HepG2 (cell line): ENCODE measurements around the gene MUCL3. TPM values are rescaled to one million over a fixed set of nuclear protein-coding genes. Genes with fewer than 3 reads are reported as not detected.

Source experiments
- ATAC-seq: fragments of 200-7000 bp; cut with Tn5 transposase; 3 replicates; pipeline ENCODE4 v1.9.1; 2020; ENCODE audit warnings: mild to moderate bottlenecking, moderate library complexity
- BruUV-seq: library from RNA; stranded (reverse); fragments of 400-500 nt; replicated peaks from 2 replicates; lab custom pipeline; 2021; lab: Mats Ljungman, UMichigan
- CTCF ChIA-PET: fragments of 300-600 bp; formaldehyde crosslinking; extraction: SDS; loops from one replicate; lab custom pipeline; 2021; ENCODE audit warnings: low total read pairs, inconsistent platforms, low intra/inter-chr PET ratio; lab: Yijun Ruan, JAX
- POLR2A ChIA-PET: fragments of 350-600 bp; sonication (Branson Sonifier 250); formaldehyde crosslinking; loops from one replicate; lab custom pipeline; 2020; ENCODE audit warnings: antibody characterized with exemption, inconsistent platforms; lab: Yijun Ruan, JAX
- DNase-seq: peaks from one replicate; pipeline ENCODE4 v3.0.0-alpha.2; 2015; ENCODE audit warnings: low spot score
- FAIRE-seq: peaks from 3 replicates; lab custom pipeline; 2011; peaks lifted over from hg19 to GRCh38; lab: Jason Lieb, UNC
- H2AFZ ChIP-seq: one replicate; pipeline ENCODE4 v1.6.1; 2011; ENCODE audit warnings: low read length, inconsistent platforms
- H3K27ac ChIP-seq: fragments of 300-600 bp; 3 replicates; pipeline ENCODE4 v1.8.0; 2011; ENCODE audit warnings: mixed run types, mild to moderate bottlenecking, mixed read lengths, low read length, inconsistent platforms; ENCODE audit not compliant: insufficient read depth; ENCODE audit errors: extremely low read length
- H3K27me3 ChIP-seq, 2 experiments: fragments of 200-600 bp in 1 of 2; 2 replicates in 1 of 2; 3 replicates in 1 of 2; pipeline versions ENCODE4 v1.6.0 to v1.8.0; 2011; ENCODE audit warnings: low read length in 2 of 2, mild to moderate bottlenecking in 2 of 2, moderate library complexity in 2 of 2, inconsistent platforms in 1 of 2; ENCODE audit not compliant: insufficient read depth in 2 of 2, control insufficient read depth in 1 of 2
- H3K36me3 ChIP-seq, 2 experiments: fragments of 200-600 bp in 1 of 2; replicated peaks in 1 of 2; 2 replicates in 1 of 2; 3 replicates in 1 of 2; pipeline versions ENCODE4 v1.5.1 to v1.8.0; 2011; ENCODE audit warnings: low read length in 2 of 2, inconsistent platforms in 1 of 2; ENCODE audit not compliant: insufficient read depth in 2 of 2, control insufficient read depth in 1 of 2
- H3K4me1 ChIP-seq: 2 replicates; pipeline ENCODE4 v1.5.1; 2012; ENCODE audit warnings: low read length, inconsistent platforms; ENCODE audit not compliant: insufficient read depth
- H3K4me2 ChIP-seq: 2 replicates; pipeline ENCODE4 v1.6.0; 2011; ENCODE audit warnings: low read depth, low read length, inconsistent platforms
- H3K4me3 ChIP-seq, 3 experiments: fragments of 200-600 bp in 1 of 3; sonication (generic), shearing (Covaris generic) in 1 of 3; replicated peaks in 1 of 3; 2 replicates each; pipeline ENCODE4 v1.5.1; 2011 to 2016; ENCODE audit warnings: low read length in 3 of 3, inconsistent platforms in 2 of 3, low read depth in 2 of 3, mild to moderate bottlenecking in 2 of 3, control low read depth in 1 of 3, mixed read lengths in 1 of 3; ENCODE audit not compliant: insufficient read depth in 1 of 3
- H3K79me2 ChIP-seq: one replicate; pipeline ENCODE4 v1.6.1; 2011; ENCODE audit warnings: low read length, inconsistent platforms; ENCODE audit not compliant: insufficient read depth
- H3K9ac ChIP-seq: 2 replicates; pipeline ENCODE4 v1.6.0; 2011; ENCODE audit warnings: mild to moderate bottlenecking, low read depth, low read length, inconsistent platforms; ENCODE audit not compliant: insufficient read depth
- H3K9me3 ChIP-seq: 2 replicates; pipeline ENCODE4 v1.5.1; 2012; ENCODE audit warnings: mild to moderate bottlenecking, low read length
- H4K20me1 ChIP-seq: 2 replicates; pipeline ENCODE4 v1.6.0; 2011; ENCODE audit warnings: inconsistent platforms, mild to moderate bottlenecking, low read length, moderate library complexity; ENCODE audit not compliant: insufficient read depth
- MAFK ChIP-seq, 2 experiments: IDR thresholded peaks in 1 of 2; conservative IDR thresholded peaks in 1 of 2; 2 replicates each; pipeline ENCODE4 v1.6.1; 2011; ENCODE audit warnings: improper control_type of control experiment in 2 of 2, low read length in 2 of 2
- RCOR2 ChIP-seq: IDR thresholded peaks from 2 replicates; pipeline ENCODE4 v1.6.1; 2016; ENCODE audit warnings: missing biosample characterization, missing genetic modification reagents
- SKIL ChIP-seq: sonication (generic); formaldehyde crosslinking; IDR thresholded peaks from 2 replicates; pipeline ENCODE4 v1.8.0; 2022; ENCODE audit warnings: missing genetic modification reagents, mild to moderate bottlenecking, moderate library complexity, borderline replicate concordance
- SNRNP70 ChIP-seq: fragments of 200-400 bp; formaldehyde crosslinking; IDR thresholded peaks from 2 replicates; pipeline ENCODE4 v1.6.1; 2017; ENCODE audit warnings: mild to moderate bottlenecking, low read depth, low read length, moderate library complexity
- ZNF318 ChIP-seq: sonication (generic); formaldehyde crosslinking; IDR thresholded peaks from 2 replicates; pipeline ENCODE4 v1.4.0; 2020; ENCODE audit warnings: mild to moderate bottlenecking, missing genetic modification reagents
- ZNF816 ChIP-seq: sonication (generic); formaldehyde crosslinking; IDR thresholded peaks from 2 replicates; pipeline ENCODE4 v1.8.0; 2022; ENCODE audit warnings: missing genetic modification reagents, mild to moderate bottlenecking, borderline replicate concordance
- ZNF879 ChIP-seq: sonication (generic); formaldehyde crosslinking; IDR thresholded peaks from 2 replicates; pipeline ENCODE4 v1.8.1; 2023; ENCODE audit warnings: missing genetic modification reagents
- WGBS: methylation state at CpG from one replicate; pipeline ENCODE4 v1.1.6; 2017; ENCODE audit warnings: low lambda C conversion rate; 5-methylcytosine and 5-hydroxymethylcytosine counted together
- in situ Hi-C: cut with HindIII; loops from 2 replicates; pipeline ENCODE4 v1.10.0; 2017; ENCODE audit warnings: low pct_unique_long_range_greater_than_20kb; ENCODE audit not compliant: extremely low pct_ligation_motif_present
- intact Hi-C: fragments of 100-400 bp; cut with micrococcal nuclease; formaldehyde crosslinking; loops from one replicate; pipeline ENCODE4 v1.10.0; 2022; ENCODE audit not compliant: unreplicated experiment
- polyA plus RNA-seq, 8 experiments: library from polyadenylated mRNA; depleted of rRNA in 3 of 8; stranded (reverse) in 7 of 8; unstranded in 1 of 8; fragments of >200 nt; fragmentation: Illumina TruSeq in 4 of 8; extraction: Trizol in 4 of 8; gene quantifications; 2 replicates each; pipeline versions ENCODE4 v1.2.1 to v1.2.3, GENCODE V29; 2011 to 2016; ENCODE audit warnings: low read depth in 4 of 8, missing spikeins in 1 of 8, mixed read lengths in 1 of 8; ENCODE audit not compliant: insufficient read depth in 1 of 8
- total RNA-seq, 5 experiments: library from RNA; depleted of rRNA; stranded (reverse); fragments of >200 nt; fragmentation: Illumina TruSeq; extraction: Trizol; gene quantifications; 2 replicates each; pipeline ENCODE4 v1.2.3, GENCODE V29; 2016; ENCODE audit warnings: low read depth in 1 of 5

MUCL3 gene
- total and polyA plus RNA-seq, 2 of the 13 experiments (the other 11 are each of a cell fraction or from before 2014, with no cell fraction given), result not detected

GRCh38 chr6:30898750-30899360 is 41.9 kb upstream of the MUCL3 start (continued):
- no peak for TF ChIP-seq ZNF318 (CRISPR knock-in tag)
- no peak for TF ChIP-seq ZNF879

GRCh38 chr6:30900863-30901417 is 39.8 kb upstream of the MUCL3 start:
- ChIA-PET CTCF (no interaction called here), POLR2A (interaction anchor here (1.3 kb wide), 1 partner anchor 13 kb away, joined by 3 read pairs; the partner anchor contains the start of gene VARS2)
- no peak for ATAC-seq
- TF ChIP-seq RCOR2 (CRISPR knock-in tag), result no peak
- no peak for TF ChIP-seq ZNF816
- TF ChIP-seq SKIL (CRISPR knock-in tag), result no peak
- TF ChIP-seq MAFK (conservative IDR thresholded peaks at IDR 0.05 in 1 of 2, IDR thresholded peaks at IDR 0.05 in 1 of 2; ENCODE audit: low read length in 2 of 2), result no peak
- no peak for TF ChIP-seq SNRNP70

More at GRCh38 chr6:30900863-30901417, 39.8 kb upstream of the MUCL3 start:
- no peak for FAIRE-seq
- 33% methylated on average over 1 of the region's 1 CpG for WGBS
- intact Hi-C loops, result no loop called here
- Histone ChIP-seq H3K9ac (no peak overlapping the region), H3K4me1 (peaks cover 7% of the 10 kb centered on the region), H4K20me1 (no peaks in the 10 kb centered on the region), H3K4me3 (no peak overlapping the region), H2AFZ (no peak overlapping the region), H3K9me3 (no peaks in the 10 kb centered on the region), H3K36me3 (peaks cover 17 to 32% of the 10 kb centered on the region in 2 experiments; a peak in 4 of 5 replicates), H3K27me3 (no peaks in the 10 kb centered on the region), H3K4me2 (no peak overlapping the region), H3K27ac (no peak overlapping the region), H3K79me2 (no peaks in the 10 kb centered on the region)
- BruUV-seq, result no TSS peak
- in situ Hi-C loops, result no loop called here
- no peak for DNase-seq
